GM12801 (cell line): Measurements from ENCODE around the gene OR9Q1.

Experiments used
- TF ChIP-seq, protein P1 (sequence below): IDR thresholded peaks from one replicate; pipeline ENCODE4 v1.5.1; 2011; ENCODE audit warnings: control low read depth; ENCODE audit not compliant: insufficient read length; ENCODE audit errors: extremely low read depth

The OR9Q1 gene, protein sequence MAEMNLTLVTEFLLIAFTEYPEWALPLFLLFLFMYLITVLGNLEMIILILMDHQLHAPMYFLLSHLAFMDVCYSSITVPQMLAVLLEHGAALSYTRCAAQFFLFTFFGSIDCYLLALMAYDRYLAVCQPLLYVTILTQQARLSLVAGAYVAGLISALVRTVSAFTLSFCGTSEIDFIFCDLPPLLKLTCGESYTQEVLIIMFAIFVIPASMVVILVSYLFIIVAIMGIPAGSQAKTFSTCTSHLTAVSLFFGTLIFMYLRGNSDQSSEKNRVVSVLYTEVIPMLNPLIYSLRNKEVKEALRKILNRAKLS

DNA sequence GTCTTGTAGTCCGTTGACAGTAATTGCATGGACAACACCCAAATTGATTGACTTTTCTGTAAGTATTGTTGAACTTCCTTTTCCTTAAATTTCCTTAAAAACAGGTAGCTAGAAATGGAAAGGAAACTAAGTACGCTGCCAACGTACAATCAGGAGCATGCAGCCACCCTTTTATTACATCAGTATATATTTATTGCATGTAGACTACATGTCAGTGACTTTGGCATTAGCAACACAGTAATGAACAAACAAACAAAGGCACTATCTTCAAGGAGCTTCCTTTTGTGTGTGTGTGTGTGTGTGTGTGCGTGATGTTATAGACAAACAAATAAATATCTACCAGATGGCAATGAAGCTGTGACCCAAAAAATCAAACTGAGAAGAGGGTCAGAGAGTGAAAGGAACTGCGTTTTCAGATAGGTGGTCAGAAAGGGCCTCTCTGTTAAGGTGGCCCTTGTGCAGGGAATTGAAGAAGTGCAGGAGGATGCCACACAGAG is at the start of gene OR9Q1:
Gene OR9Q1, plus strand, starts transcription at position 447 of the 497 bp plus-strand sequence. CDS start 155,564 bp downstream, outside the sequence.
- TF ChIP-seq, protein P1, sequence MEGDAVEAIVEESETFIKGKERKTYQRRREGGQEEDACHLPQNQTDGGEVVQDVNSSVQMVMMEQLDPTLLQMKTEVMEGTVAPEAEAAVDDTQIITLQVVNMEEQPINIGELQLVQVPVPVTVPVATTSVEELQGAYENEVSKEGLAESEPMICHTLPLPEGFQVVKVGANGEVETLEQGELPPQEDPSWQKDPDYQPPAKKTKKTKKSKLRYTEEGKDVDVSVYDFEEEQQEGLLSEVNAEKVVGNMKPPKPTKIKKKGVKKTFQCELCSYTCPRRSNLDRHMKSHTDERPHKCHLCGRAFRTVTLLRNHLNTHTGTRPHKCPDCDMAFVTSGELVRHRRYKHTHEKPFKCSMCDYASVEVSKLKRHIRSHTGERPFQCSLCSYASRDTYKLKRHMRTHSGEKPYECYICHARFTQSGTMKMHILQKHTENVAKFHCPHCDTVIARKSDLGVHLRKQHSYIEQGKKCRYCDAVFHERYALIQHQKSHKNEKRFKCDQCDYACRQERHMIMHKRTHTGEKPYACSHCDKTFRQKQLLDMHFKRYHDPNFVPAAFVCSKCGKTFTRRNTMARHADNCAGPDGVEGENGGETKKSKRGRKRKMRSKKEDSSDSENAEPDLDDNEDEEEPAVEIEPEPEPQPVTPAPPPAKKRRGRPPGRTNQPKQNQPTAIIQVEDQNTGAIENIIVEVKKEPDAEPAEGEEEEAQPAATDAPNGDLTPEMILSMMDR: no peak

DNA sequence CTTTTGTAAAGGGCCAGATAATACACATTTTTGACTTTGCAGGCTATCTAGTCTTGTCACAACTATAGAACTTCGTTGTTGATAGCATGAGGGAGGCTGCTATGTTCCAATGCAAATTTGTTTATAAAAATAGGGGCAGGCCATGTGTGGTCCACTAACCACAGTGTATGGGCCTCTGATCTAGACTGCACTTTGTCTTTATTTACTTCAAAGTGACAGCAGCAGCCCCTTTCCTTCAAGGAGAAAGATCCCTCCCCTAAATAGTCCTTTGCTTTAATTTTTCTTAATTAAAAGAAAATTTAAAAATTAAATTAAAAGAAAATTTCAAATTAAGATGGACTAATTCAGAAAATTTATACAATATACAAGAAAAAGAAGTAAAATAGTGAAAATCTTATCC is 49.5 kb upstream of the OR9Q1 start:
- TF ChIP-seq, protein P1: no peak

DNA sequence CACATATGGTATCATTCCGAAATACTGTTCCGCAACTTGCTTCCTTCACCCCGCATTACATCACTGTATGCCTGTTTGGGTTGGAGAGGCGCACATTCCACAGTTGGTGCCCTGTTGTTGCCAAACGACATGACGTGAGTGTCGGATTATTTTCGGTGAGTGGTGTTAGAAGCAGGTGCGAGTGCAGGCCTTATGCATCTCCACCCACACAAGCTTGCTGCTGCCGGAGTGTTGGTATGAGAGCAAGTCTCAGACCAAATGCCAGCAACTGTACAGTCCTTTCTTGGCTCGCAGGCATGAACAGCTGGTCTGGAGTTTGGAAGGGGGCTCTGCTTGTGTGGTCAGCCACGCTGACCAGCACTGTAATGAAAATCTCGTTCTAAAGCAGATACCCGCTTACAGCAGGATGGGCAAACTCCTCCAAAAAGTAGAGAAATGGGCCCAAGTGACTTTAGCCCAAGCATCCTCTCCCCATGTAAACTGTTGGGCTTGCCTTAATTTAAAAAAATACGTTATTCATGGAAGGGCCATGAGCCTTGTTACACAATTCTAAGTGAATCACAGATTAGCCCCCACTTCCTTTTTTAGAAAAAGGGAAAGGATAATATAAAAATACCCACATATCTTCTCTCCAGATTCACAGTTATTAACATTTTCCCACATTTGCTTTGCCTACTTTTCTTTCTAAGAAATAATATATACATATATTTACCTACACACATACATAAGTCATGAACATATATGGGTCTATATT is 48.7 kb upstream of the OR9Q1 start:
- TF ChIP-seq, protein P1: no peak

DNA sequence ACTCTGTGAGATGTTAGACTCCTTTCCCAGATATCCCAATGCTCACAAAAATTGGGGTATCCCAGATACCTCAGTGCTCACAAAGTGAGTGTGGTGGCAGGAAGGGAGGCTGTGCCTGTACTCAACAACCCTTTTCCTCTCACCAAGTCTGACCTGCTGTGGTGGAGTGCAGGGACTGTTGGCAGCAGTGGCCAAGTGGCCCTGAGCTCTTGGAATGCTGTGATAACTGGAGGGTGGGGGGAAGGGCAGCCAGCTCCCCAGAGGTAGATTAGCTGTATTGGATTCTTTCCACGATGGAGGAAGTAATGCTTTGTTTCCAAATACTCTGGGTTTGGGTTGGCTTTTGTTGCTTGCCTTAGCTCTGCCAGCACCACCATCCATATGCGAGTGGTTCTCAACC is 46.0 kb upstream of the OR9Q1 start:
- TF ChIP-seq, protein P1: no peak

DNA sequence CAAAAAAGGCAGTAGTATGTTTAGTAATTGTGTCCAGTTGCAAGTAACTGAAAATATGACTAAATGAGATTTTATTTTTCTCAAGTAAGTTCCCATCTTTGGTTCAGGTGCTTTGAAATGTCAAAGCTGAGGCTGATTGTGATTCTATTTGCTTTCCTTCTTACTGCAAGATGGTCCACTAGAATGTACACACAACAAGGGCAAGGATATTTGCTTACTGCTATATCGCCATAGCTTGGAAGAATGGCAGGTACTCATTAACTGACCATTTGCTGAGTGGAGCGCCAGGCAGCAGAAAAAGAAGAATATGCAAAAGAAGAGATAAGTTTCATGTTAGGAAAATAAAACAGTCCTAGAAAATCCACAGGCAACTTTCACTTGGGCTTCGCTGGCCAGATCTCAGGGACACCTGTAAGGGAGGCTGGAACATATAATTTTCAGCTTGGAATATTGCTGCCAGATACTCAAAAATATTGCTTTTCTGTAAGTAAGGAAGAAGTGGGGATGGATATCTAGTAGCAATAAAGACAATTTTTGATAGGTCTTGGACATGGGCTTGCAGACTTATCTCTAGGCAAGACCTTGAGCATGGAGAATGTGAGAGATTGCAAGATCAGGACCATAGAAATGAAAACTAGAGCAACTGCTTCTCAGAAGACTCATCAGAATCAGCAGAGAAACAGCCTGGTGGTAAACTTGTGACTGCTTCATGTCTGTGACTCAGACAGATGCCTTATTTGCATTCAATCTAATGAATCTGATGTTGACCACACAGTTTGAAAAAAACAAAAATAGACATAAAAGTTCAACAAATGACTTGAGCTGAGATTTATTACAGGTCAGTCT is 44.8 kb upstream of the OR9Q1 start:
- TF ChIP-seq, protein P1: no peak

DNA sequence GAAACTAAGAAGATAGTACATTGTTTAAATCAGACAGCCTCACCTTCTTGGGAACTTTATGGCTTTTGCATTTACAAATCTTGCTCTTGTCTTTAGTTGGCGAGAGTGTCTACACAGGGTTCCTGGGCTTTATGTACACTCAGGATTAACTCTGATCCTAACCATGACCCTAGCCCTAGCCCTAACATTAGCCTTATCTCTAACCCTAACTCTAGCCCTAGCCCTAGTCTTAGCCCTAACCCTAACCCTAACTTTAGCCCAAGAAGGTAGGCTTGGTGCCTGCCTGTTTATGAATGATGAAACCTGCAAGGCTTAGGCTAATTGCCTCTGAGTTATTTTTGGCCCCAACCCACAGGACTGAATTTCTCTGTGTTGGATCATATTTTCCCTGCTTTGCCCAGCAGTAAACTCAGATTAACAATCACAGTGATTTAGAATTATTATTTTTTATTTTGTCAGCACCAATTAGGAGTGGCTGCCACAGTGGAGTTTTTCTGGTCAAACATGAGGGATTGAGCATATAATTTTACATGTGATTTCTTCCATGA is 44.1 kb upstream of the OR9Q1 start:
- TF ChIP-seq, protein P1: no peak
